Right lobe of liver (tissue), 6 donors: ENCODE measurements around the gene RHOC. TPM values are rescaled to one million over a fixed set of nuclear protein-coding genes. Genes with fewer than 3 reads are reported as not detected.

ENCODE experiments used
- ATAC-seq, 4 donors: fragments of 200-7000 bp; cut with Tn5 transposase; one replicate each; pipeline ENCODE4 v1.9.1; 2020; ENCODE audit warnings: mild to moderate bottlenecking in 4 of 4, moderate library complexity in 4 of 4
- DNase-seq, 3 donors: peaks; one replicate each; pipeline ENCODE4 v3.0.0-alpha.2; 2020
- H3K27ac ChIP-seq, 3 donors: fragments of 200-600 bp; one replicate each; pipeline ENCODE4 v1.8.0; 2022
- H3K27me3 ChIP-seq, 2 donors: fragments of 200-600 bp; one replicate each; pipeline ENCODE4 v1.8.0; 2022
- H3K36me3 ChIP-seq, 4 donors: fragments of 200-600 bp; sonication (generic) in 1 of 4; one replicate each; pipeline versions ENCODE4 v1.5.1 to v1.8.0; 2017 to 2022; ENCODE audit warnings: control low read depth in 1 of 4
- H3K4me1 ChIP-seq, 4 donors: fragments of 200-600 bp; sonication (generic) in 1 of 4; one replicate each; pipeline versions ENCODE4 v1.5.1 to v1.8.0; 2017 to 2022; ENCODE audit warnings: control low read depth in 1 of 4
- H3K4me3 ChIP-seq, 3 donors: fragments of 200-600 bp; one replicate each; pipeline ENCODE4 v1.8.0; 2022
- H3K9me3 ChIP-seq, 4 donors: fragments of 200-600 bp; sonication (generic) in 1 of 4; one replicate each; pipeline versions ENCODE4 v1.5.1 to v1.8.0; 2017 to 2022; ENCODE audit warnings: control low read depth in 1 of 4
- POLR2A ChIP-seq: fragments of 450-650 bp; IDR thresholded peaks from one replicate; pipeline ENCODE4 v1.6.1; 2017; ENCODE audit warnings: antibody characterized with exemption, mild to moderate bottlenecking
- WGBS: methylation state at CpG from one replicate; pipeline ENCODE4 v1.1.6; 2018; ENCODE audit warnings: low coverage, low lambda C conversion rate; ENCODE audit not compliant: insufficient coverage; ENCODE audit errors: missing lambda C conversion rate; 5-methylcytosine and 5-hydroxymethylcytosine counted together
- intact Hi-C, 2 donors: fragments of 100-400 bp; cut with DNase I; formaldehyde crosslinking; loops; one replicate each; pipeline versions ENCODE4 v1.11.2 to v1.14.1; 2022
- total RNA-seq, 6 experiments: library from RNA; depleted of rRNA in 2 of 6; stranded (reverse); fragments of >200 nt in 2 of 6; fragmentation: NEBNext Ultra II Directional in 3 of 6; extraction: Animal tissue kit (Norgen Biotek cat#: 25700) in 3 of 6; gene quantifications; one replicate each; pipeline versions ENCODE4 v1.1.0 to v1.2.4, GENCODE V29; 2016 to 2023
- TF ChIP-seq, protein P1 (sequence below), 4 donors: fragments of 200-600 bp in 3 of 4; fragments of 450-650 bp in 1 of 4; IDR thresholded peaks; one replicate each; pipeline versions ENCODE4 v1.5.1 to v1.8.0; 2016 to 2022; ENCODE audit warnings: antibody characterized with exemption in 4 of 4, mild to moderate bottlenecking in 2 of 4
- donor health status: DM: no; HTN: yes; CAD: no.
- donor health status: DM: no; HTN: no; CAD: no.
- donor health status: DM: no; HTN: no; CAD: no.
- donor health status: DM: no; HTN: yes; CAD: no.
- donor health status: DM: no; HTN: yes; CAD: no.

Gene RHOC
- total RNA-seq, 6 experiments from 2014 or later = 47.9 to 207 (median 107) TPM

DNA sequence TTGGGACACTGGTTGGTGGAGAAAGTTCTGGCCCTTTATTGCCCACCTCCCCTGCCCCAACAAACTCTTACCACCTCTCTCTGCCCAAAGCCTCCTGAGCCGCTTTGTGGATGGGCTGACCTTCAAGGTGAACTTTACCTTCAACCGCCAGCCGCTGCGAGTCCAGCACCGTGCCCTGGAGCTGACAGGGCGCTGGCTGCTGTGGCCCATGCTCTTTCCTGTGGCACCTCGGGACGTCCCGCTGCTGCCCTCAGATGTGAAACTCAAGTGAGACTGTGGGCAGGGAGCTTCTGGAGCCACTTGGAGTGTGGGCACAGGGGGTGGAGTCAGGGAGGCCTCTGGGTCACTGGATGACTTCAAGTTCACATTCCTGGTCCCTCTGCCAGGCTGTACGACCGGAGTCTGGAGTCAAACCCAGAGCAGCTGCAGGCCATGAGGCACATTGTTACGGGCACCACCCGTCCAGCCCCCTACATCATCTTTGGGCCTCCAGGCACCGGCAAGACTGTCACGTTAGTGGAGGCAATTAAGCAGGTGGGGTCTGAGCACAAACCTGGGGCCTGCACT is 12.5 kb downstream of the RHOC start:
- intact Hi-C loops = loop anchor here in 1 of 2 donors (10.0 kb wide), 1 partner anchor 310 kb away; no protein-coding TSS in a partner anchor
- H3K4me3 ChIP-seq = no peak overlapping the region
- H3K27me3 ChIP-seq = no peaks in the 10 kb centered on the region
- no peak overlapping the region for H3K27ac ChIP-seq
- H3K9me3 ChIP-seq = no peaks in the 10 kb centered on the region
- no peak for DNase-seq
- H3K36me3 ChIP-seq = peaks cover 0 to 39% (median 14%) of the 10 kb centered on the region in 4 donors
- no CpG with 5 or more reads among the region's 15 CpGs for WGBS
- peak in 1 of 4 donors; percentile 4 for ATAC-seq
- peaks cover 2 to 18% (median 11%) of the 10 kb centered on the region in 4 donors for H3K4me1 ChIP-seq
- TF ChIP-seq POLR2A = no peak
- TF ChIP-seq, protein P1, sequence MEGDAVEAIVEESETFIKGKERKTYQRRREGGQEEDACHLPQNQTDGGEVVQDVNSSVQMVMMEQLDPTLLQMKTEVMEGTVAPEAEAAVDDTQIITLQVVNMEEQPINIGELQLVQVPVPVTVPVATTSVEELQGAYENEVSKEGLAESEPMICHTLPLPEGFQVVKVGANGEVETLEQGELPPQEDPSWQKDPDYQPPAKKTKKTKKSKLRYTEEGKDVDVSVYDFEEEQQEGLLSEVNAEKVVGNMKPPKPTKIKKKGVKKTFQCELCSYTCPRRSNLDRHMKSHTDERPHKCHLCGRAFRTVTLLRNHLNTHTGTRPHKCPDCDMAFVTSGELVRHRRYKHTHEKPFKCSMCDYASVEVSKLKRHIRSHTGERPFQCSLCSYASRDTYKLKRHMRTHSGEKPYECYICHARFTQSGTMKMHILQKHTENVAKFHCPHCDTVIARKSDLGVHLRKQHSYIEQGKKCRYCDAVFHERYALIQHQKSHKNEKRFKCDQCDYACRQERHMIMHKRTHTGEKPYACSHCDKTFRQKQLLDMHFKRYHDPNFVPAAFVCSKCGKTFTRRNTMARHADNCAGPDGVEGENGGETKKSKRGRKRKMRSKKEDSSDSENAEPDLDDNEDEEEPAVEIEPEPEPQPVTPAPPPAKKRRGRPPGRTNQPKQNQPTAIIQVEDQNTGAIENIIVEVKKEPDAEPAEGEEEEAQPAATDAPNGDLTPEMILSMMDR (IDR thresholded peaks at IDR 0.05) = no peak

DNA sequence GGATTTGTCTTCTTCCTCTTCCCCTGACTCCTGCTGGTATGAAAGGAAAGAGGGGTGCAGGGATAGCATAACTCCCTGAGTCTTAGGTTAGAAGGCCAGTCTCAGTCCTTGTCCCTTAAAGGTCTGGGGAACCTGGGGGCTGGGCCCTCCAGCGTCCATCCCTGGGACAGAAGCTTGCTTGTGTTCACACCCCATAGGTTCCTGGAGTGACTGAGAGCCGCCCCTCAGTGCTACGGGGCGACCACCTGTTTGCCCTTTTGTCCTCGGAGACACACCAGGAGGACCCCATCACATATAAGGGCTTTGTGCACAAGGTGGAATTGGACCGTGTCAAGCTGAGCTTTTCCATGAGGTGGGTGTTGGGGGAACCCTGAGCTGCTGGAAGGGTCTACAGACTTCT is 13.1 kb downstream of the RHOC start:
- DNase-seq = no peak
- H3K27ac ChIP-seq = no peak overlapping the region
- ATAC-seq = no peak
- no peaks in the 10 kb centered on the region for H3K9me3 ChIP-seq
- H3K4me1 ChIP-seq = peaks cover 0 to 11% (median 7%) of the 10 kb centered on the region in 4 donors
- H3K27me3 ChIP-seq = no peaks in the 10 kb centered on the region
- intact Hi-C loops = loop anchor here in 1 of 2 donors (10.0 kb wide), 1 partner anchor 309 kb away; no protein-coding TSS in a partner anchor
- no peak for TF ChIP-seq POLR2A
- TF ChIP-seq, protein P1 (IDR thresholded peaks at IDR 0.05) = no peak
- WGBS = no CpG with 5 or more reads among the region's 6 CpGs
- peaks cover 0 to 41% (median 14%) of the 10 kb centered on the region in 4 donors for H3K36me3 ChIP-seq
- H3K4me3 ChIP-seq = no peak overlapping the region

DNA sequence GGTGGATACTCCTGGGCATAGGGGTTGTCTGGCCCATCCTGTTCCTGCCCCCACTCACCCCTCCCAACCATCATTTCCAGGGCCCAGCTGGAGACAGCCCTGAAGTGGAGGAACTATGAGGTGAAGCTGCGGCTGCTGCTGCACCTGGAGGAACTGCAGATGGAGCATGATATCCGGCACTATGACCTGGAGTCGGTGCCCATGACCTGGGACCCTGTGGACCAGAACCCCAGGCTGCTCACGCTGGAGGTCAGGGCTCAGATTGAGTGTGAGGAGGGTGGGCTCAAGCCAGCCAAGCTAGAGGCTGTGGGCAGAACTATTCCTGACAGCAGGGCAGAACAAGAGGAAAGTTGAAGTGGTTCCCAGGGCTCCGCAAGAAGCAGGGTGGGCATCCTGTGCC is 14.2 kb downstream of the RHOC start:
- Histone ChIP-seq H3K4me3 (no peak overlapping the region), H3K36me3 (peaks cover 0 to 41% (median 14%) of the 10 kb centered on the region in 4 donors), H3K27me3 (no peaks in the 10 kb centered on the region), H3K27ac (no peak overlapping the region), H3K9me3 (no peaks in the 10 kb centered on the region), H3K4me1 (peaks cover 0 to under 1% (median 0%) of the 10 kb centered on the region in 4 donors)
- DNase-seq (no peak), ATAC-seq (no peak)
- intact Hi-C loops = loop anchor here in 1 of 2 donors (10.0 kb wide), 1 partner anchor 308 kb away; no protein-coding TSS in a partner anchor
- WGBS = no CpG with 5 or more reads among the region's 5 CpGs
- TF ChIP-seq POLR2A = no peak

DNA sequence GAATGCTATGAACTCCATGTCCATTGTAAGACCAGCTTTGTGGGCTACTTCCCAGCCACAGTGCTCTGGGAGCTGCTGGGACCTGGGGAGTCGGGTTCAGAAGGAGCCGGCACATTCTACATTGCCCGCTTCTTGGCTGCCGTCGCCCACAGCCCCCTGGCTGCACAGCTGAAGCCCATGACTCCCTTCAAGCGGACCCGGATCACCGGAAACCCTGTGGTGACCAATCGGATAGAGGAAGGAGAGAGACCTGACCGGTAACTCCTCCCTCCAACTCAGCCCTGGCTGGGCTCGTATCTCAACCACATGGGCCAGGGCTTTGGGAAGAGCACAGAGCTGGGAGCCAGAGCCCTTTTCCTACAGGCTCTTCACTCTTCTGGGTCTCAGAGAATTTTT is 17.1 kb downstream of the RHOC start:
- no peaks in the 10 kb centered on the region for H3K4me1 ChIP-seq
- H3K27me3 ChIP-seq = no peaks in the 10 kb centered on the region
- DNase-seq = no peak
- intact Hi-C loops = loop anchor here in 1 of 2 donors (10.0 kb wide), 1 partner anchor 305 kb away; no protein-coding TSS in a partner anchor
- TF ChIP-seq, protein P1 (IDR thresholded peaks at IDR 0.05) = no peak
- TF ChIP-seq POLR2A = no peak
- no peaks in the 10 kb centered on the region for H3K9me3 ChIP-seq
- no peak for ATAC-seq
- 85% methylated on average over 4 of the region's 11 CpGs for WGBS
- peaks cover 0 to 41% (median 14%) of the 10 kb centered on the region in 4 donors for H3K36me3 ChIP-seq
- H3K27ac ChIP-seq = no peak overlapping the region
- H3K4me3 ChIP-seq = no peak overlapping the region

DNA sequence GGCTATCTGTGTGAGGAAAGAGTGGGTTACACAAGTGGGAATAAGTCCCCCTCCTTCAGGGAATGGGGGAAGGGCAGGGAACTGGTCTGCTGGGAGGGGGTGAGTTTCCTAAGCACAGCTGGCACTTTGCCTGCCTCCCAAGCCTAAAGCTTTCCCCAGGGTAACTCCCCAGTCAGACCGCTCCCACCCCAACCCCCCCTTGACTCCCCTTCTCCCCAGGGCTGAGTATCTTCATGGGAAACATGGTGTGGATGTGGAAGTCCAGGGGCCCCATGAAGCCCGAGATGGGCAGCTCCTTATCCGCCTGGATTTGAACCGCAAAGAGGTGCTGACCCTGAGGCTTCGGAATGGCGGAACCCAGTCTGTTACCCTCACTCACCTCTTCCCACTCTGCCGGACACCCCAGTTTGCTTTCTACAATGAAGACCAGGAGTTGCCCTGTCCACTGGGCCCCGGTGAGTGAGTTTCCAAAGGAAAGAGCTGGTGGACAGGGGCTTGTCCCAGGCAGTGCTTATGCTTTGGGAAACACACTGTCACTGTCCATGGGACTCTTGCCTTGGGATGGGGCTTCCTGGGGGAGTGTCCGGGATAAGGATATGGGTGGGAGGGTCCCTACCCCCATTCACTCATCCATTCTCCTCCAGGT is 17.6 kb downstream of the RHOC start:
- intact Hi-C loops = no loop called here
- no CpG with 5 or more reads among the region's 9 CpGs for WGBS
- H3K27ac ChIP-seq = no peak overlapping the region
- H3K9me3 ChIP-seq = no peaks in the 10 kb centered on the region
- H3K36me3 ChIP-seq = peaks cover 0 to 36% (median 13%) of the 10 kb centered on the region in 4 donors
- H3K27me3 ChIP-seq = no peaks in the 10 kb centered on the region
- H3K4me1 ChIP-seq = no peaks in the 10 kb centered on the region
- no peak overlapping the region for H3K4me3 ChIP-seq
- TF ChIP-seq, protein P1 (IDR thresholded peaks at IDR 0.05) = no peak
- TF ChIP-seq POLR2A = no peak
- DNase-seq (no peak), ATAC-seq (no peak)
